Endothelial cell (in vitro differentiated cells): ENCODE measurements around the gene CDH15. TPM values are rescaled to one million over a fixed set of nuclear protein-coding genes. Genes with fewer than 3 reads are reported as not detected.

Source experiments
- DNase-seq: peaks from one replicate; pipeline ENCODE4 v3.0.0; 2021; ENCODE audit warnings: low spot score
- H3K27ac Mint-ChIP-seq: one replicate; pipeline ENCODE4 v1.8.0; 2021; ENCODE audit warnings: mixed read lengths, inconsistent platforms; ENCODE audit not compliant: unreplicated experiment
- H3K27me3 Mint-ChIP-seq: one replicate; pipeline ENCODE4 v1.8.0; 2021; ENCODE audit warnings: mild to moderate bottlenecking, moderate library complexity, mixed read lengths, inconsistent platforms; ENCODE audit not compliant: unreplicated experiment
- H3K36me3 Mint-ChIP-seq: one replicate; pipeline ENCODE4 v1.8.0; 2021; ENCODE audit warnings: mild to moderate bottlenecking, low read depth, mixed read lengths, inconsistent platforms; ENCODE audit not compliant: unreplicated experiment
- H3K4me1 Mint-ChIP-seq: one replicate; pipeline ENCODE4 v1.8.0; 2021; ENCODE audit warnings: mild to moderate bottlenecking, mixed read lengths, inconsistent platforms; ENCODE audit not compliant: unreplicated experiment
- H3K4me3 Mint-ChIP-seq: one replicate; pipeline ENCODE4 v1.8.0; 2021; ENCODE audit warnings: mild to moderate bottlenecking, mixed read lengths, inconsistent platforms; ENCODE audit not compliant: unreplicated experiment
- H3K9me3 Mint-ChIP-seq: one replicate; pipeline ENCODE4 v1.8.0; 2021; ENCODE audit warnings: mixed read lengths, inconsistent platforms; ENCODE audit not compliant: unreplicated experiment
- total RNA-seq: library from RNA; stranded (reverse); fragmentation: NEBNext Ultra II Directional; extraction: Animal tissue kit (Norgen Biotek cat#: 25700); gene quantifications from one replicate; pipeline ENCODE4 v1.2.1, GENCODE V29; 2021; ENCODE audit not compliant: unreplicated experiment
- TF ChIP-seq, protein P1 (sequence below): fragments of 200-600 bp; sonication (generic); IDR thresholded peaks from one replicate; pipeline ENCODE4 v1.5.0; 2021; ENCODE audit warnings: antibody characterized with exemption; ENCODE audit not compliant: unreplicated experiment

CDH15 gene
- total RNA-seq, 1 donor from 2014 or later, result not detected

- Mint-ChIP-seq H3K4me3 (no peak overlapping the region), H3K36me3 (no peaks in the 10 kb centered on the region), H3K27ac (no peak overlapping the region), H3K27me3 (peaks cover 8% of the 10 kb centered on the region), H3K9me3 (no peaks in the 10 kb centered on the region), H3K4me1 (peaks cover 3% of the 10 kb centered on the region)
- TF ChIP-seq, protein P1, sequence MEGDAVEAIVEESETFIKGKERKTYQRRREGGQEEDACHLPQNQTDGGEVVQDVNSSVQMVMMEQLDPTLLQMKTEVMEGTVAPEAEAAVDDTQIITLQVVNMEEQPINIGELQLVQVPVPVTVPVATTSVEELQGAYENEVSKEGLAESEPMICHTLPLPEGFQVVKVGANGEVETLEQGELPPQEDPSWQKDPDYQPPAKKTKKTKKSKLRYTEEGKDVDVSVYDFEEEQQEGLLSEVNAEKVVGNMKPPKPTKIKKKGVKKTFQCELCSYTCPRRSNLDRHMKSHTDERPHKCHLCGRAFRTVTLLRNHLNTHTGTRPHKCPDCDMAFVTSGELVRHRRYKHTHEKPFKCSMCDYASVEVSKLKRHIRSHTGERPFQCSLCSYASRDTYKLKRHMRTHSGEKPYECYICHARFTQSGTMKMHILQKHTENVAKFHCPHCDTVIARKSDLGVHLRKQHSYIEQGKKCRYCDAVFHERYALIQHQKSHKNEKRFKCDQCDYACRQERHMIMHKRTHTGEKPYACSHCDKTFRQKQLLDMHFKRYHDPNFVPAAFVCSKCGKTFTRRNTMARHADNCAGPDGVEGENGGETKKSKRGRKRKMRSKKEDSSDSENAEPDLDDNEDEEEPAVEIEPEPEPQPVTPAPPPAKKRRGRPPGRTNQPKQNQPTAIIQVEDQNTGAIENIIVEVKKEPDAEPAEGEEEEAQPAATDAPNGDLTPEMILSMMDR, result no peak
- no peak for DNase-seq
Measured at GRCh38 chr16:89166696-89167424, 4.7 kb upstream of the CDH15 start.

GRCh38 chr16:89167425-89167941 lies 4.1 kb upstream of the CDH15 start:
- TF ChIP-seq, protein P1, result peak; percentile 86

DNA sequence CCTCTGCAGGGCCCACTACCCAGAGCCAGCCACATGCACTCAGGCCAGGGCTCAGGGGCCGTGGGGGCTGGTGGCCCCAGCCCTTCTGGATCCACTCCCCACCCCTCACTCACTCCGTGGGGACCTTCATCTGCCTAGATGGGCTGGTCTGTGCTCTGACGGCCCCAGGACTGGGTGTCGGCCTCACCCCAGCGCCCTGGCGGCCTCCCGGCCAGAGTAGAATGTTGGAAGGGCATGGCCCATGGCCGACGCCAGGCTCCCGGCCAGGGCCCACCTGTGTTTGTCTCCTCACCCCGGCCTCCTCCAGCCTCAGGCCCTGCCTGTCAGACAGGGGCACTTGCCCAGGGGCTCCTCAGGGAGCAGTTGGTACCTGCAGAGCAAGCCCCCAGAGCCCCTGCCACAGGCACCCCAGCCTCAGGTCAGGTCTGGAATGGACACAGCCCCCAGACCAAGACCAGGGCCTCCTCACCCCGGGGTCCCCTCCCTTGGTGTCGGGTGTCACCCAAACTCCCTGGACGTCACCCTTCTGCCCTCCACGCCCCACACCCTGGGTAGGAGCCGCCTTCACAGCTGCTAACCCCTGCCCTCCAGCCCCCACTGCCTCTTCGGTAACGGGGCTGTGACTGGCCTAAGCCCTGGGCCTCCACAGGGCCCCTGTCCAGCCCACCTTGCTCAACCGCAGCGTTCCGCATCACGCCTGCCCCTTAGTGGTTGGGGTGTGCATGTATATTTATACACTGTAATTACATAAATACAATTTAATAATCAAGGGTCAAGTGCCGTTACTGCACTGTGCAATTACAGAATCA lies 3.0 kb upstream of the CDH15 start:
- no peak overlapping the region for H3K27ac Mint-ChIP-seq
- H3K4me1 Mint-ChIP-seq, result peaks cover 3% of the 10 kb centered on the region

More at GRCh38 chr16:89167425-89167941, 4.1 kb upstream of the CDH15 start:
- peaks cover 5% of the 10 kb centered on the region for H3K27me3 Mint-ChIP-seq
- DNase-seq, result peak; percentile 98
- H3K4me1 Mint-ChIP-seq, result peaks cover 3% of the 10 kb centered on the region
- no peak overlapping the region for H3K27ac Mint-ChIP-seq
- no peaks in the 10 kb centered on the region for H3K36me3 Mint-ChIP-seq
- H3K9me3 Mint-ChIP-seq, result no peaks in the 10 kb centered on the region
- no peak overlapping the region for H3K4me3 Mint-ChIP-seq

DNA sequence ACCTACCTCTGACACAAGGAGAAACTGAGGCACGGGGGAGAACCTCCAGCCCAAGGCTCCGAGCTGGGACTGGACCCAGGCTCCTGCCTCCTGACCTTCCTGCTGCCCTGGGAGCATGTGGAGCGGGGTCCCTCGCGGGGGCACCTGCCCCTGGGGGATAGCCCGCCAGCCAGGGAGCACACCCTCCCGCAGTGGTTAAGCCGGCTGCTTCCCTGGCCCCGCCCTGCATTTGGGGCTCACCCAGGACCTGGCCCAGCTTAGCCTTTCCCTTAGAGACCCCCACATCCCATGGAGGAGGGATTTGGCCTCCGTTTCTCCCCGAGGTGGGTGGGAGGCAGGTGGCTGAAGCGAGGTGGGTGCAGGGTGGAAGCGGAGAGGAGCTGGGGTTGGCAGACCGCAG lies 1.8 kb upstream of the CDH15 start:
- no peak for DNase-seq
- no peak overlapping the region for H3K4me3 Mint-ChIP-seq
- H3K36me3 Mint-ChIP-seq, result no peaks in the 10 kb centered on the region
- peaks cover 3% of the 10 kb centered on the region for H3K4me1 Mint-ChIP-seq
- H3K27me3 Mint-ChIP-seq, result peaks cover 11% of the 10 kb centered on the region
- TF ChIP-seq, protein P1, result no peak
- H3K27ac Mint-ChIP-seq, result no peak overlapping the region
- H3K9me3 Mint-ChIP-seq, result no peaks in the 10 kb centered on the region

More for the DNA sequence above, 3.0 kb upstream of the CDH15 start:
- TF ChIP-seq, protein P1, result no peak
- Mint-ChIP-seq H3K36me3 (no peaks in the 10 kb centered on the region), H3K9me3 (no peaks in the 10 kb centered on the region), H3K4me3 (no peak overlapping the region), H3K27me3 (peaks cover 11% of the 10 kb centered on the region)
- no peak for DNase-seq
